ENCODE measurements around the gene MYOM3.
"Not testable (repeated sequence)": the region's sequence is repeated elsewhere in the genome, so short reads cannot be mapped to it uniquely, and the experiment has no call there.

Gene MYOM3

DNA sequence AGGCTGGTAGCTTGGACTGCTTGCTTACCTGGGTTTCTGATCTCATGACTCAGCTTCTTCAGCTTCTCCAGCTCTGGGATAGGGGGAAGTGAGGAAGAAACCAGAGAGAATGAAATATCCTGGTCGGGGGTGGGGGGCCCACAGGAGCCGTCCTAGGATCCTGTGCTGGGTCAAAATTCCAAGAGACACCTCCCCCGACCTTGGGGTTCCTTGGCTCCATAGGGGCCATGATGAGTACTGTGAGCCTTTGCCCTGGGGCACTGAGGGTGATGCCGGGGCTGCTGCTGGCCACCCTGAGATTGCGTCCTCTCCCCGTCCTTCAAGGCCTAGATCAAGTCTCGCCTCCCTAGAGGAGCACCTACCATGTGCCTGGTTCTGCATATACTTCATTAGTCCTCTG, 40.0 kb downstream of the MYOM3 start:
- DNase-seq (ENCODE audit: low read depth): no peak

DNA sequence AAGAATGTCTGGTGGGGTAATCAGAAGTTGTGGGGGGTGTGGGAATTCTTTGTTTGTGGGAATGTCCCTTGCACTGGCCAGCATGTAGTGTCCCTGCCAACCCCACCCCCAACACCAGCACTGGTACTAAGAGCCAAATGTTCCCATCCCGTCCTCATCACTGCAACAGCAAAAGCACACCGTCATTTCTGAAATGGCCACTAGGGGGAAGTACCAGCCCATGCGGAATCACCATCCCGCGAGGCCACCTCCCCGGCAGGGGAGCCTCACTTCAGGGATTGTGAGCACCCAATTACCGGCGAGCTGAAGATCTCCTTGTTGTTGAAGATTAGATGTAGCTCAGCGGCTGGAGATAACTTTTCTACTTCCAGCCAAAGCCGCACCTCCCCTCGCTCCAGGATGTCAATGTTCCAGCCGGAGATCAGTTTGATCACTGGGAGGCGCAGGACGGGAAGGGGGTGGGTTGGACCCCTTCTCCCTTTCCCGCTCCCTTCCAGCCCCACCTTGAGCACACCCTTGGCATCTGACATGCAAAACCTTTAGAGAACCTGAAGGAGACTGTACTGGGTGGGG, 41.0 kb downstream of the MYOM3 start:
- peak; percentile 47 for DNase-seq (ENCODE audit: low read depth)

DNA sequence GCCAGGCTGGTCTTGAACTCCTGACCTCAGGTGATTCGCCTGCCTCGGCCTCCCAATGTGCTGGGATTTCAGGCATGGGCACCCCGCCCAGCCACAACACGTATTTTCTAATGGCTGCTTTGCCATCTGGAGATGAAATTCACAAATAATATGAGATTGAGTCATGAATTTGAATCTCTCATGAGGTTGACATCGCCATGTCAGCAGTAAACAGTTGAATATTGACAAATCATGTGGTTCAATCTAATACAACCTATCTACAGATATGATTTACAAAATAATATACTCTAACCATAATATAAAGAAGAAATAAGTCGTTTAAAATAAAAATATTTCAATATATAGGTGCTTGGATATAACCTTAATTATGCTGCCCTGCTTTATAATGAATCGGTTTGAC, 42.1 kb downstream of the MYOM3 start:
- DNase-seq (ENCODE audit: low read depth): no peak

DNA sequence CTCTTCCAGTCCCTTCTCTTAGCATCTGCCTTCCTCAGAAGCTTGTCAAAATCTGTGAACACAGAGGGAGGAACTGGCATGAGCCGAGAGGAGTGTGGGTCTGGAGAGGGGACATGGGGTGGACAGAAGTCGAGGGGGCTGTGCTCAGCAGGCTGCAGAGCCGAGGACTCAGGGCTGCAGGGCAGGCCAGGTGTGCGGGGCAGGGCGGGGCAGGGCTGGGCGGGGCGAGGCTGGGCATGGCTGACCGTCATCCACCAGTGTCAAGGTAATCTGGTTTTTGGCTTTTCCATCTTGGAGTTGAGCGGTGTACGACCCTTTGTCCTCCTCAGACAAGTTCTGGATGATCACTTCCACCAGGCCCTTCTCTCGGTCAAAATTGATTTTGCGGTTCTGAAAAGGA, 44.0 kb downstream of the MYOM3 start:
- no peak for DNase-seq (ENCODE audit: low read depth)

DNA sequence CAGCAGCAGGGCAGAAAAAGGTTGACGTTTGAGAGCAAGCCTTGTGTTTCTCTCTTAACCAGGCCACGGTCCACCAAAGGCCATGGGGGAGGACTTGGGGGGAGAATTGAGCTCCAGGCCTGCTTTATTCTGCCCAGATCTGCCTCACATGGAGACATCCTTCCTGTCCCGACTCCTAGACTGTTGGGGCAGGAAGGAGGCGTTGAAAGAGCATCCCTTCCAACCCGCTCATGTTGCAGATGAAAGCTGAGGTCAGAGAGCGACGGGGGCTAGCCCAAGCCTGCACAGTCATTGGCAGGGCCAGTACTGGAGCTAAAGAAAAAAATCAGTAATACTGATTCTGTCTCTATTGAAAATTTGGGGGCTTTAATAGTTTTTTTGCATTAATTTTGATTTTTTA, 46.6 kb downstream of the MYOM3 start:
- DNase-seq (ENCODE audit: low read depth): no peak

DNA sequence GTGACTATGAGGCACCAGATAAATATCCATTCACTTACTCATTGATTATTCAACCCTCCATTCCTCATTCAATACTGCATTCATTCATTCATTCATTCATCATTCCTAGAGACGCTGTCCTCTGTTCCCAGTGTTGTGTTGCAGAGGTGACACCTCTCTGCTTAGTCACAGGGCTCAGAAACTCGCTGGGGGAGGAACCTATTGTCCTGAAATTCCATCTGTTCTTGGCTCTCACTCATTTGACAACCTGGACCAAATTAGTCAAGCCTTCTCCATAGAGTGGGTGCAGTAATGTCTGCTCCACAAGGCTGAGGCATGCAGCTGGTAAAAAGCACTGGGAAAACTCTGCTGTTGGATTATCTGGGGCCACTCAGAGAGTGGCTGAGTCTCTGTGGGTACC, 49.7 kb downstream of the MYOM3 start:
- no peak for DNase-seq (ENCODE audit: low read depth)

DNA sequence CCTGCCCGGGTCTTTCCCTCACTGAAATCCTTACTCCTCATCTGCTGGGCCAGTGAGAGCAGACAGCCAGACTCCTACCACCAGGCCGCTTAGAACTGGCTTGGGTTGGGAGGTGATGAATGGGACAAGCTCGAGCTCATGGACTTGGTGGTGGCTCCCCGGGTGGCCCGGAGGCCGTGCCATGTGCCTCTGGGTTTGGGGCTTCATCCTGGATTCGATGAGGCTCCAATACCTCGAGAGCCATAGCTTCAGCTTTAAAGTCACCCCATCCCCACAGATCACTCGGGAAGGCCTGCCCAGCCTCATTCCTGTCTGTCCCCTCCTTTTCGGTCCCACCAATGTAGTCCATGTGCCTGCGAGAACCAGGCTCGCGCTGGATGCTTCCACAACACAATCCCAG, 51.5 kb downstream of the MYOM3 start:
- DNase-seq (ENCODE audit: low read depth): no peak

DNA sequence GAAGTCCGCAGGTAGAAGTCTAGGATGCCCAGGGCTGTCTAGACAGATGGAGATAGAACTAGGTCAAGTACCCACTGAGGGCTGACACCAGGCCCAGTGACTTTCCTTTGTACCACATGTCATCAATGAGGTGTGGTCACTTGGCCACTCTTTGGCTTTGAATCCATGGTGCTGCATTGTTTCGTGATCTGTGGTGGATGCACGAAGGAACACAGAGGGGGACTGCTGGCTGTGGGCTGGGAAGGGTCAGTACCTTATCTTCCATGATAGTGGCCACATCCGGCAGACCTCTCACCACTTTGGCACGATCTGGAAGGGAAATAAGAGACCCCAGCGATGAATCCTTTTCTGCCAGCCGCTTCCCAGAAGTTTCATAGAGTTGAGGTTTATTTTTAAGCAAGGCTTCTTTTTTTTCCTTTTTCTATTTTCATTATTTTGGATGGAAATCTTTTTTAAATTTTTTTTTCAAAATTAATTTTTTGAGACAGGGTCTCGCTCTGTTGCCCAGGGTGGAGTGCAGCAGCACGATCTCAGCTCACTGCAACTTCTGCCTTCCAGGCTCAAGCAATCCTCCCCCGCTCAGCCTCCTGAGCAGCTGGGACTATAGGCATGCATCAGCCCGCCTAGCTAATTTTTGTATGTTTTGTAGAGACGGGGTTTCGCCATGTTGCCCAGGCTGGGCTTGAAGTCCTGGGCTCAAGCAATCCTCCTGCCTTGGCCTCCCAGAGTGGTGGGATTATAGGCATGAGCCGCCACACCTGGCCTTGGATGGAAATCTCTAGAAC, 53.1 kb downstream of the MYOM3 start:
- no peak for DNase-seq (ENCODE audit: low read depth)

DNA sequence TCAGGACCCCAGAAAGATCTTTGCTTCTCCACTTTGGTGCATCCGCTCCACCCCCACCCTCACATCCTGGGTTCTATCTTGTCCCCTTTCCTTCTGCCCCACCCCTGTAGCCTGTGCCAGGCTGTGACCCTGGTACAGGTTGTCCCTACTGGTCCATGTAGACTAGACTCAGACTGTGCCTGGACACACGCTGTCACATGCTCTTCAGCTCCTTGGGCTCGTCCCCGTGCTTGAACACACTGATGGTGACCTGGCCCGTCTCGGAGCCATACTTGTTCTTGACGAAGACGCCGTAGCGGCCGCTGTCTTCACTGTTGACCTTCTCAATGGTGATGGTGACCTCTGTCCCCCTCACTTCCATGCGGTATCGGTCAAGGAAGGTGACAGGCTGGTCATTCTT, 54.8 kb downstream of the MYOM3 start:
- no peak for DNase-seq (ENCODE audit: low read depth)

DNA sequence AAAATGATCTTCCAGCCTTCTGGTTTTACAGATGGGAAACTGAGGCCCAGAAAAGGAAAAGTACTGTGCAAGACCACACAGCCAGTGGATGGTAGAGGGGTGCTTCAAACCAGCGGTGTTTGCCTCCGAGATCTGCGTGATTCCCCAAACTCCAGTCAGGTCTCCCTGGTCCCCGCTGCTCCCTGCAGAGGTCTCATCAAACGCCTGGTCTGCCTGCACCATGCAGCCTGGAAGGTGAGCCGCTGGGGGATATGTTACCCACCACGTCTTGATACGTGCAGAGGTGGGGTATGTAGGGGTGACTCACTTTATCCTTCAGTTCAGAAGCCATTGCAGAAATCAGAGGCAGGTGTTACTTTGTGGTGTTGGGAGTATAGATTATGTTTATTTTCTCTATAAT, 56.3 kb downstream of the MYOM3 start:
- DNase-seq (ENCODE audit: low read depth): no peak

DNA sequence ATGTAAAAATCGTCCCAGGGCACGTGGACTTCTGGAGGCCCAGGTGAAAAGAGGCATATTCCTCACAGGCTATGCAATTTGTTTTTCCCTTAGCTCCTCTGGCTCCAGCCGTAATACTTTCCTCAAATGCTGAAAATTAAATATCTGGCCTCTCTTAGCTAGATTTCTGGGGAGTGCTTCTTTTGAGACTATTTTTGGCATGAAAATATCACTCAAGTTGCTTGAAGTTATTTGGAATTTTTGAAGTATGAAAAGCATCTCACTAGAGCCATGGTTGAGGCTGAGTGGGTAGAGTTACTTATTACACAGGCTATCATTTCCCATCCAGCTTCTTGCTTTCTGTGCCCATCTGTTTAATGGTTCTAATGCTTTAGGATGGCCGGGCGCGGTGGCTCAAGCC, 59.7 kb downstream of the MYOM3 start:
- DNase-seq (ENCODE audit: low read depth): no peak

DNA sequence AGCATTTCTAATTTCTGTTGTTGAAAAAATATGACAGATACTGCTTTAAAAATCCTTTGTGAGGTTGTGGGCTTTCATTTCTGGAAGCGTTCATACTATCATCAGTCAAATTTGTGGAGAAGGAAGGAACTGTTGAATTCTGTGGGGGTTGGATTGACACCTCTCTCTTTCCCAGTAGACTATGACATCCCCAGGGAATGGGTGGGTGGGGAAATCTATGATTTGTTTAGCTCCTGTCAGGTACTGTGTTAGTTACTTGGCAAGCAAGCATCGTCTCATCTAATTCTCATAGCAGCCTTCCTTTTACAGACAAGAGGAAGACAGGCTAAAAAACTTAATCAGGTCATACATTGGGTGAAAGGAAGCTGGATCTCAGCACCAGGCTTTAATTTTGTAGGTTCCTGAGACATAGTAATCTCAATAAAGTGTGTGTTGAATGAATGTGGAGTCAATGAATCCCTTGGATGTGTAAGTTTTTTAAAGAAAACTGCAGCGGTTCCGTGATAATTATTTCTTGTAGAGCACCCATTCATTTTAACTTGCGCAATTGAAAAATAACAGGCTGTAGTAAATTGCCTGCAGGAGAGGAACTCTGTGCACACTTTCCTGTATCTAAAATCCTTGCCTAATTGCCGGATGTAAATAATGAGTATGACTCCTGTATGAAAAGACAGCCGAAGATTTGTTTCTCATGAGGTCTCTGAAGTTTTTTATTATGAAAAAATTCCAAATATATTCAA, 60.6 kb downstream of the MYOM3 start:
- no peak for DNase-seq (ENCODE audit: low read depth)

DNA sequence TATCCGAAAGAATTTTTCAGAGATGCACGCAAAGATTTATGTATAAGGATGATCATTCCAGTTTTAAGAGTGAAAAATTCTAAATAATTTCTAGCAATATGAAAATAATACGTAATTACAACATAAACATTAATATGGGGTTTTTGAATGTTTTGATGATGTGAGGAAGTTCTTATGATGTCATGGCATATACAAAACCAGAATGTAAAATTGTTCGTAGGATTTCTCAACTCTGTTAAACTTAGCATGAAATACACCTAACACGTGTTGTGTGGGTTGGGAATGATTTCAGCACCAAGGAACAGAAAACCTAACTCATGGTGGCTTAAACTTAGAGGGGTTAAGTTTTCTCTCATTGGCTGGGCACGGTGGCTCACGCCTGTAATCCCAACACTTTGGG, 62.2 kb downstream of the MYOM3 start:
- DNase-seq (ENCODE audit: low read depth): no peak

DNA sequence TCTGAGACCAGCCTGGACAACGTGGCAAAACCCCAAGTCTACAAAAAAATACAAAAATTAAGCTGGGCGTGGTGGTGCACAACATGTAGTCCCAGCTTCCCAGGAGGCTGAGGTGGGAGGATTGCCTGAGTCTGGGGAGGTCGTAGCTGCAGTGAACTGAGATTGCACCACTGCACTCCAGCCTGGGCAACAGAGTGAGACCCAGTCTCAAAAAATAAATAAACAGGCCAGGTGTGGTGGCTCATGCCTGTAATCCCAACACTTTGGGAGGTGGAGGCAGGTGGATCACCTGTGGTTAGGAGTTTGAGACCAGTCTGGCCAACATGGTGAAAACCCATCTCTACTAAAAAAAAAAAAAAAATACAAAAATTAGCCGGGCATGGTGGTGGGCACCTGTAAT, 63.0 kb downstream of the MYOM3 start:
- DNase-seq (ENCODE audit: low read depth): not testable (repeated sequence)

DNA sequence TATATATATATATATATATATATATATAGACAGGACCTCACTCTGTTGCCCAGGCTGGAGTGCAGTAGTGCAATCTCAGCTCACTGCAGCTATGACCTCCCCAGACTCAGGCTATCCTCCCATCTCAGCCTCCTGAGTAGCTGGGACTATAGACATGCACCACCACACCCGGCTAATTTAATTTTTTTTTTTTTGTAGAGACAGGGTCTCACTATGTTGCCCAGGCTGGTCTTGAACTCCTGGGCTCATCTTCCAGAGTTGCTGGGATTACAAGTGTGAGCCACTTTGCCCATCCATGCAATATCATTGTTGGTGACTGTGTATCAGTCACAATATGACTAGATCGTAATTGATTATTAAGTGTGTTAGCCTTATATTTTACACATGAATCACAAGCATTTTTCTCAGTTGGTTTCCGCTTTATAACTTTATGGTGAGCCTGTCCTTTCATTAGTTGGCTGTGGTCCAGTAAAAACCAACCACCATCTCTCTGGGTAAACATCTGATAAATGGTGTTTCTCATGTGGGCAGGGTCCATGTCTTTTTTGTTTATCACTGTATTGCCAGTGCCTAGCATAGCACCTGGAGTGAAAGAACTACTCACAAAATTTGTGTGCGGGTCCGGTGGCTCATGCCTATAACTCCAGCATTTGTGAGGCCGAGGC, 63.6 kb downstream of the MYOM3 start:
- DNase-seq (ENCODE audit: low read depth): no peak

DNA sequence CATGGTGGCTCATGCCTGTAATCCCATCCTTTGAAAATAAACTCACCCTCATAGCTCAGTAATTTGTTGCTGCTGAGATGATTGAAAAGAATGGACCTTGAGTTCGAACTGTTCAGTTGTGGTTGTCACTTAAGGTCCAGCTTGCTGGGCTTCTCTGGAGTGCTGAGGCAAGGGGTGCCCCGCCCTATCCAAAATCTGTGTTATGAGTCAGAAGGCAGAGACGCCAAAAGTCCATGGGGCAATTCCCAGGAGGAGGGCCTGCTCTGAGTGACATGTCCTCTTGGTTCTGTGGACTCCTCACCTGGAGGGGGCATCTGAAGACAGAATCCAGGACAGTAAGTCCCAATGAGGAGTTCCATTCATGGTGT, 64.8 kb downstream of the MYOM3 start:
- DNase-seq (ENCODE audit: low read depth): peak; percentile 43

DNA sequence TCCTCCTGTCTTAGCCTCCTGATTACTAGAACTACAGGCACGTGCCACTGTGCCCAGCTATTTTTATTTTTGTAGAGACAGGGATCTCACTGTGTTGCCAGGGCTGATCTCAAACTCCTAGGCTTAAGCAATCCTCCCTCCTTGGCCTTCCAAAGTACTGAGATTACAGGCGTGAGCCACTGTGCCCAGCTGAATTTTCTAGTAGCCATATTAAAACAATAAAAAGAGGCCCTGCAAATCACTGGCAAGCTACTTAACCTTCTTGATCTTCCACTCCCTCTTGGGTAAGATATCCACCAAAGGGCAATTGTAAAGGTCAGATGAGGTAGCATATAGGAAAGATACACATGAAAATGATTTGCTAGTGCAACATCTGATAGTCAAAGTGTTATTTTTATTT, 66.2 kb downstream of the MYOM3 start:
- no peak for DNase-seq (ENCODE audit: low read depth)

DNA sequence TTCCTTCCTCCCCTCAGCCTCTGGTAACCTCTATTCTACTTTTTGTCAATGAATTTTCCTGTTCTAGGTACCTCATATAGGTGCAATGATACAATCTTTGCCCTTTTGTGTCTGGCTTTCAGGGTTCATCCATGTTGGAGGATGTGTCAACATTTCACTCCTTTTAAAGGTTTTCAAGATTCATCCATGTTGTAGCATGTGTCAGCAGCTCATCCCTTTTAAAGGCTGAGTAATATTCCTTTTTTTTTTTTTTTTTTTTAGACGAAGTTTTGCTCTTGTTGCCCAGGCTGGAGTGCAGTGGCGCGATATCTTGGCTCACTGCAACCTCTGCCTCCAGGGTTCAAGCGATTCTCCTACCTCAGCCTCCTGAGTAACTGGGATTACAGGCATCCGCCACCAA, 67.3 kb downstream of the MYOM3 start:
- DNase-seq (ENCODE audit: low read depth): not testable (repeated sequence)

DNA sequence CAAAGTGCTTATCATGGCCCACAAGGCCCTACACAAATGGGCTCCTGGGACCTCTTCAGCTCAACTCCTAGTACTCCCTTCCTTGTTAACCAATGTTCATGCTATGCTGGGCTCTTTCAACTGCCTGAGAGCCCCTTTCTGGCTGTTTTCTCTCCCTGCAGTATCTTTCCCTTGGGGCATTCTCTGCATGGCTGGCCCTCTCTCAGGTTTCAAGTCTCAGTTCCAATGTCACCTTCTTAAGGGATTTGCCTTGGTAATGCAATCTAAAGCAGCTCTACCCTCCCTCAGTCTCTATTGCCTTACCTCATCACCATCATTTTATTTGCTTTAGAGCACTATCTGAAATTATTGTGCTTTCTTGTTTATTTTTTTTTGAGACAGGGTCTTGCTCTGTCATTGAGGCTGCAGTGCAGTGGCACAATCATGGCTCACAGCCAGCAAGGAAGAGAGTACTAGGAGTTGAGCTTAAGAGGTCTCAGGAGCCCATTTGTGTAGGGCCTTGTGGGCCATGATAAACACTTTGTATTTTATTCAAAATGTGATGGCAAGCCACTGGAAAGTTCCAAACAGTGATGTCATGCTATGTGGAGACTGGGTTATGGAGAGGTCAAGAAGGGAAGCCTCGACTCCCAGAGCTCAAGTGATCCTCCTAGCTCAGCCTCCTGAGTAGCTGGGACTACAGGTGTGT, 68.4 kb downstream of the MYOM3 start:
- no peak for DNase-seq (ENCODE audit: low read depth)

DNA sequence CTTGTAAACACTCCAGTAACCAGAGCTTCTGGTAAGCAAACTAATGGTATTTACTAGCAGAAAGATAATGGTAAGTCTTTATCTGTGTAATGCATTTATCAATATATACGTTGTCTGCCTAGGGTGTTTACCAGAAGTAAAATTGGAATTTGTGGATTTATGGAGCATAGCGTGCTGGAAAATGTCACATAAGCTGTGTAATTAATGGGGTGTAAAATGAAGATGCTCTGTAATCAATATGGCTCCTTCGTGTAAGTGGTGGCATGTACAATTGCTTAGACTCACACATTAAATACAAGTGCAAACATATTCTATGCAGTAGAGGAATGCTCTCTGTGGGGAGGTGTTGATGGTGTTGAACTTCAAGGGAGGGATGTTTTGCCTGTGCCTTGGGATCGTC, 69.6 kb downstream of the MYOM3 start:
- DNase-seq (ENCODE audit: low read depth): no peak

DNA sequence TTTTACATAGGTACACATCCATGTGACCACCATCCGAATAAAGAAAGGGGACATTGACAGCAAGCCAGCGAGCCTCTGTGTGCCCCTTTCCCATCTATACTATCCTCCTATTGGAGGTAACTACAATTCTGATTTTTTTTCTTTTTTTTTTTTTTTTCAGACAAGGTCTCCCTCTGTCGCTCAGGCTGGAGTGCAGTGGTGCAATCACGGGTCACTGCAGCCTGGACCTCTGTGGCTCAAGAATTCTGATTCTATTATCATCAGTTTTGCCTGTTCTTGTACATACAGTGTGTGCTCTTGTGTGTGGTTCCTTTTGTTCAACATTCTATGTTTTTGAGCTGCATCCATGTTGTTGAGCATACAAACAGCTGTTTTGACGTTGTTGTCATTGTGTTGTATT, 75.8 kb downstream of the MYOM3 start:
- DNase-seq (ENCODE audit: low read depth): no peak

DNA sequence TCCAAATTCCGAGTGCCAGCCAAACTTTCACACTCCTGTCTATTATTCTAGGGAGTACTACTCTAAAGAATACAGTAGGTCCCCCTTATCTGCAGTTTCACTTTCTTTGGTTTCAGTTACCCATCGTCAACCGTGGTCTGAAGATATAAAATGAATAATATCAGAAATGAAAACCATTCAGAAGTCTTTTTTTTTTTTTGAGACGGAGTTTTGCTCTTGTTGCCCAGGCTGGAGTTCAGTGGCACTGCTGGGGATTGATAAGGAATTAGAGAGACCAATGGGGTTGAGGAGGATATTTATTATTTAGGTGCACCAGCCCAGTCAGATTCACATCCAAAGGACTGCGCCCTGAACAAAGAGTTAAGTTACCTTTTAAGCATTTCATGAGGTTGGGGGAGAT, 79.0 kb downstream of the MYOM3 start:
- DNase-seq (ENCODE audit: low read depth): no peak
